ENCODE data around the gene PEX12. TPM values are rescaled to one million over a fixed set of nuclear protein-coding genes. Genes with fewer than 3 reads are reported as not detected.

PEX12 gene
- total RNA-seq, 1 donor from 2014 or later: 3.9 TPM

DNA sequence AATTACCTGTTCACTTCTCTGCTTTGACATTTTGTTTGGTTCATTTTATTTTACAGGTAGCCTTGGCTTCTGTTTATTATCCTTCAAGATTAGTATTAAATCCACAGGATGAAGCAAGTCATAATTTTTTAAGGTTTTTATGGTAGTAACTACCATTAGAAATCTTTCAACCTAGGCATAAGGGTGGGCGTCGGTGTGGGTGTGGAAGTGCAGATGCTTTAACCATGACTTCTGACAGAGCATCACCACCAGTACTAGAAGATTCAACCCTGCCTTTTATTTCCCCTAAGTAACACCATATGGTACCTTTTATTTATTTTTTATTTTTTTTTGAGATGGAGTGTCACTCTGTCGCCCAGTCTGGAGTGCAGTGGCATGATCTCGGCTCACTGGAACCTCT is 31.5 kb upstream of the PEX12 start:
- DNase-seq (ENCODE audit: low read depth): no peak
- FAIRE-seq: no peak
- H3K9me3 Mint-ChIP-seq (ENCODE audit: unreplicated experiment): no peaks in the 10 kb centered on the region
- H3K27ac Mint-ChIP-seq (ENCODE audit: unreplicated experiment): no peak overlapping the region
- peaks cover 39% of the 10 kb centered on the region for H4K20me1 ChIP-seq (ENCODE audit: insufficient read depth, low read length)
- H3K27ac ChIP-seq (ENCODE audit: low read depth, low read length): no peak overlapping the region
- H3K36me3 ChIP-seq (ENCODE audit: insufficient read depth, low read length): peaks cover 37% of the 10 kb centered on the region
- no peak overlapping the region for H2AFZ ChIP-seq (ENCODE audit: low read depth, low read length)
- no peak overlapping the region for H3K4me2 ChIP-seq (ENCODE audit: low read length)
- no peak overlapping the region for H3K4me3 ChIP-seq (ENCODE audit: insufficient read depth, low read depth, low read length)
- peaks cover 4% of the 10 kb centered on the region for H3K4me1 ChIP-seq (ENCODE audit: insufficient read depth, low read length)
- H3K27me3 ChIP-seq (ENCODE audit: insufficient read depth, low read length): no peaks in the 10 kb centered on the region
- no peaks in the 10 kb centered on the region for H3K27me3 Mint-ChIP-seq (ENCODE audit: low read depth, unreplicated experiment)
- H3K4me1 Mint-ChIP-seq (ENCODE audit: low read depth, unreplicated experiment): no peaks in the 10 kb centered on the region
- no peak overlapping the region for H3K4me3 Mint-ChIP-seq (ENCODE audit: unreplicated experiment)
- no peak for TF ChIP-seq EZH2 (IDR thresholded peaks at IDR 0.05; ENCODE audit: insufficient read depth, low read length)
- peaks cover 17% of the 10 kb centered on the region for H3K36me3 Mint-ChIP-seq (ENCODE audit: low read depth, unreplicated experiment)
- no peak overlapping the region for H3K9ac ChIP-seq (ENCODE audit: low read length)
- H3K9me3 ChIP-seq (ENCODE audit: insufficient read depth, low read depth, low read length): no peaks in the 10 kb centered on the region
- H3K79me2 ChIP-seq (ENCODE audit: insufficient read depth, low read length): peaks cover 24% of the 10 kb centered on the region

DNA sequence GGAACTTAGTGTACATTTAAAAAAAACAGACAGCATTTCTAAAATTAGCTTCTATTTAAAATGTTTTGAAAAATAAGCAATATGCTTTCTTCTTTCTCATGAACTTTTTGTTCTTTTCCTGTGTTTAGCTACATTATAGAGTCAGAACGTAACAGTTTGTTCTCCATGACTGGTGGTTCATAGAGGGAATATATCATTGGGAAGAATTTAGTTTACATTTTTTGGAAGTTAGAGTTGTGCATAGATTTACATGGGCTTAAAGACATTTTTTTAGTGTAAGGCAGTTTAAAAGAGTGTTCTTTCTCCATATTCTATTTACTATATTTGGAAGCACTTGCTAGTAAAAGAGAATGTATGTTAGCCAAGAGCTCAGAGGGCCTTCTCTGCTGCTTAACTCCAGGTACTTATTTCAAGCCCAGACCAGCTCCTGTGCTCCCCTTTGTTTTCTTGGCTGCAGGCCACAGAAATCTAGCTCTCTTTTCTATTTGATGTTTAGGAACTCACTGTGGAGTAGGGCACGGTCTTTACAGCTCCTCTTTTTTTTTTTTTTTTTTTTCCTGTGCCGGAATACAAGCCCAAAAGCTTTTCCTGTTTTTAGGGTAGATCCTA is 29.0 kb upstream of the PEX12 start:
- no peak overlapping the region for H3K4me2 ChIP-seq (ENCODE audit: low read length)
- no peak overlapping the region for H2AFZ ChIP-seq (ENCODE audit: low read depth, low read length)
- Mint-ChIP-seq H3K4me1 (ENCODE audit: low read depth, unreplicated experiment) (peaks cover 4% of the 10 kb centered on the region), H3K27me3 (ENCODE audit: low read depth, unreplicated experiment) (no peaks in the 10 kb centered on the region), H3K4me3 (ENCODE audit: unreplicated experiment) (no peak overlapping the region), H3K27ac (ENCODE audit: unreplicated experiment) (no peak overlapping the region), H3K9me3 (ENCODE audit: unreplicated experiment) (no peaks in the 10 kb centered on the region), H3K36me3 (ENCODE audit: low read depth, unreplicated experiment) (peaks cover 22% of the 10 kb centered on the region)
- H3K4me1 ChIP-seq (ENCODE audit: insufficient read depth, low read length): peaks cover 4% of the 10 kb centered on the region
- H3K9ac ChIP-seq (ENCODE audit: low read length): no peak overlapping the region
- TF ChIP-seq, protein P1, sequence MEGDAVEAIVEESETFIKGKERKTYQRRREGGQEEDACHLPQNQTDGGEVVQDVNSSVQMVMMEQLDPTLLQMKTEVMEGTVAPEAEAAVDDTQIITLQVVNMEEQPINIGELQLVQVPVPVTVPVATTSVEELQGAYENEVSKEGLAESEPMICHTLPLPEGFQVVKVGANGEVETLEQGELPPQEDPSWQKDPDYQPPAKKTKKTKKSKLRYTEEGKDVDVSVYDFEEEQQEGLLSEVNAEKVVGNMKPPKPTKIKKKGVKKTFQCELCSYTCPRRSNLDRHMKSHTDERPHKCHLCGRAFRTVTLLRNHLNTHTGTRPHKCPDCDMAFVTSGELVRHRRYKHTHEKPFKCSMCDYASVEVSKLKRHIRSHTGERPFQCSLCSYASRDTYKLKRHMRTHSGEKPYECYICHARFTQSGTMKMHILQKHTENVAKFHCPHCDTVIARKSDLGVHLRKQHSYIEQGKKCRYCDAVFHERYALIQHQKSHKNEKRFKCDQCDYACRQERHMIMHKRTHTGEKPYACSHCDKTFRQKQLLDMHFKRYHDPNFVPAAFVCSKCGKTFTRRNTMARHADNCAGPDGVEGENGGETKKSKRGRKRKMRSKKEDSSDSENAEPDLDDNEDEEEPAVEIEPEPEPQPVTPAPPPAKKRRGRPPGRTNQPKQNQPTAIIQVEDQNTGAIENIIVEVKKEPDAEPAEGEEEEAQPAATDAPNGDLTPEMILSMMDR (IDR thresholded peaks at IDR 0.05; ENCODE audit: insufficient read depth, low read depth, low read length): no peak
- TF ChIP-seq EZH2 (IDR thresholded peaks at IDR 0.05; ENCODE audit: insufficient read depth, low read length): no peak
- no peak overlapping the region for H3K4me3 ChIP-seq (ENCODE audit: insufficient read depth, low read depth, low read length)
- no peaks in the 10 kb centered on the region for H3K27me3 ChIP-seq (ENCODE audit: insufficient read depth, low read length)
- no peaks in the 10 kb centered on the region for H3K9me3 ChIP-seq (ENCODE audit: insufficient read depth, low read depth, low read length)
- DNase-seq (ENCODE audit: low read depth) (no peak), FAIRE-seq (no peak)
- no peak overlapping the region for H3K27ac ChIP-seq (ENCODE audit: low read depth, low read length)
- H3K36me3 ChIP-seq (ENCODE audit: insufficient read depth, low read length): peaks cover 49% of the 10 kb centered on the region
- peaks cover 9% of the 10 kb centered on the region for H3K79me2 ChIP-seq (ENCODE audit: insufficient read depth, low read length)
- peaks cover 26% of the 10 kb centered on the region for H4K20me1 ChIP-seq (ENCODE audit: insufficient read depth, low read length)

- Mint-ChIP-seq H3K27me3 (ENCODE audit: low read depth, unreplicated experiment) (no peaks in the 10 kb centered on the region), H3K9me3 (ENCODE audit: unreplicated experiment) (no peaks in the 10 kb centered on the region), H3K27ac (ENCODE audit: unreplicated experiment) (no peak overlapping the region), H3K4me1 (ENCODE audit: low read depth, unreplicated experiment) (peaks cover 4% of the 10 kb centered on the region), H3K36me3 (ENCODE audit: low read depth, unreplicated experiment) (peaks cover 16% of the 10 kb centered on the region), H3K4me3 (ENCODE audit: unreplicated experiment) (no peak overlapping the region)
- Histone ChIP-seq H4K20me1 (ENCODE audit: insufficient read depth, low read length) (peaks cover 17% of the 10 kb centered on the region), H3K9me3 (ENCODE audit: insufficient read depth, low read depth, low read length) (no peaks in the 10 kb centered on the region), H3K4me1 (ENCODE audit: insufficient read depth, low read length) (peaks cover 4% of the 10 kb centered on the region), H2AFZ (ENCODE audit: low read depth, low read length) (no peak overlapping the region), H3K27me3 (ENCODE audit: insufficient read depth, low read length) (no peaks in the 10 kb centered on the region), H3K4me2 (ENCODE audit: low read length) (peak overlapping the region; percentile 16), H3K4me3 (ENCODE audit: insufficient read depth, low read depth, low read length) (no peak overlapping the region), H3K27ac (ENCODE audit: low read depth, low read length) (no peak overlapping the region), H3K36me3 (ENCODE audit: insufficient read depth, low read length) (peaks cover 43% of the 10 kb centered on the region), H3K79me2 (ENCODE audit: insufficient read depth, low read length) (peaks cover 16% of the 10 kb centered on the region), H3K9ac (ENCODE audit: low read length) (no peak overlapping the region)
- DNase-seq (ENCODE audit: low read depth): peak; percentile 36
- TF ChIP-seq EZH2 (IDR thresholded peaks at IDR 0.05; ENCODE audit: insufficient read depth, low read length): no peak
- TF ChIP-seq, protein P1 (IDR thresholded peaks at IDR 0.05; ENCODE audit: insufficient read depth, low read depth, low read length): no peak
- peak; percentile 17 for FAIRE-seq
These were observed 27.3 kb upstream of the PEX12 start for GRCh38 chr17:35605678-35606077.

Data from astrocyte (in vitro differentiated cells and primary cell).